Astrocyte of the spinal cord (primary cell): ENCODE results near the gene RALGAPB.
"Not testable (repeated sequence)": the region's sequence is repeated elsewhere in the genome, so short reads cannot be mapped to it uniquely, and the experiment has no call there.

ENCODE experiments used
- DNase-seq: peaks from one replicate; pipeline ENCODE4 v3.0.0; 2011; ENCODE audit warnings: low read depth, low spot score
- H3K4me3 ChIP-seq: 2 replicates; pipeline ENCODE4 v1.5.1; 2011; ENCODE audit warnings: low read depth, mild to moderate bottlenecking, low read length, moderate library complexity
- CTCF ChIP-seq: IDR thresholded peaks from 2 replicates; pipeline ENCODE4 v1.5.1; 2012; ENCODE audit warnings: low read depth, mild to moderate bottlenecking, low read length, inconsistent platforms
- in situ Hi-C: cut with HindIII; loops from 2 replicates; pipeline ENCODE4 v1.10.0; 2017; ENCODE audit warnings: low sequenced_read_pairs

The RALGAPB gene

GRCh38 chr20:38429301-38429700 lies 43.3 kb upstream of the RALGAPB start:
- TF ChIP-seq CTCF = no peak
- in situ Hi-C loops = no loop called here
- DNase-seq = no peak
- H3K4me3 ChIP-seq = no peak overlapping the region

GRCh38 chr20:38430679-38431325 lies 41.8 kb upstream of the RALGAPB start:
- no peak overlapping the region for H3K4me3 ChIP-seq
- no peak for DNase-seq
- in situ Hi-C loops = no loop called here
- no peak for TF ChIP-seq CTCF

- H3K4me3 ChIP-seq = no peak overlapping the region
- in situ Hi-C loops = no loop called here
- no peak for DNase-seq
- TF ChIP-seq CTCF = no peak
Observed at GRCh38 chr20:38432292-38432691, 40.4 kb upstream of the RALGAPB start.

- in situ Hi-C loops, H3K4me3 ChIP-seq, DNase-seq: not testable (repeated sequence)
Observed at GRCh38 chr20:38432870-38433269, 39.8 kb upstream of the RALGAPB start.

GRCh38 chr20:38433304-38433972 lies 39.2 kb upstream of the RALGAPB start:
- TF ChIP-seq CTCF = no peak
- in situ Hi-C loops = no loop called here
- no peak for DNase-seq
- peak overlapping the region; percentile 97 for H3K4me3 ChIP-seq

GRCh38 chr20:38434301-38434741 lies 38.3 kb upstream of the RALGAPB start:
- TF ChIP-seq CTCF = peak; percentile 4
- peak overlapping the region; percentile 97 for H3K4me3 ChIP-seq
- DNase-seq = no peak
- in situ Hi-C loops = no loop called here
